SH-SY5Y (cell line): ENCODE results near the gene NALF2.

Source experiments
- GATA2 ChIP-seq: IDR thresholded peaks from 2 replicates; pipeline ENCODE4 v1.6.1; 2011; ENCODE audit warnings: mild to moderate bottlenecking, low read depth, low read length
- GATA3 ChIP-seq: IDR thresholded peaks from 2 replicates; pipeline ENCODE4 v1.6.1; 2011; ENCODE audit warnings: low read depth, mild to moderate bottlenecking, low read length, moderate library complexity

DNA sequence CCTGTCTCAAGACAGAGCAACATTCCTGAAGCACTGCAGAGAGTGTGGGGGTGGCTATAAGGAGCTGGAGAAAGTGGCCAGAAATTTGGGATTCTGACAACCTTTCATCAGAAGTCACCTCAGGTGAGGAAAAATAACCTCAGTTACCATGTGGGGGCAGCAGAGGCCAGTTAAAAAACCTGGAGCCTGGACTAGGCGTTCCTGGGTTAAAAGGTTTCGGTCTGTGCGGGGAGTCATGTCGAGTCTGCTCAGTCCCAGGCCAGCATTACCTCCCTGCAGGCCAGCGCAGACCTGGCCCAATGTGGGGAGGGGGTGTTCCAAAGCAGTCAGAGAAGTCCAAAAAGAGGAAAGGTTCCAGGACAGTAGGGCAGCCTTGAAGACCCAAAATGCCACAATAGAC is 10.9 kb upstream of the NALF2 start:
- TF ChIP-seq GATA2 (no peak), GATA3 (no peak)
